HepG2 (cell line): ENCODE data around the gene SCAPER. TPM values are rescaled to one million over a fixed set of nuclear protein-coding genes. Genes with fewer than 3 reads are reported as not detected.

Source experiments
- ARID4A ChIP-seq: sonication (generic); formaldehyde crosslinking; IDR thresholded peaks from 2 replicates; pipeline ENCODE4 v1.5.0; 2020; ENCODE audit warnings: mild to moderate bottlenecking, missing genetic modification reagents, borderline replicate concordance
- ELF3 ChIP-seq: IDR thresholded peaks from 2 replicates; pipeline ENCODE4 v1.6.1; 2016; ENCODE audit warnings: missing genetic modification reagents, missing compliant biosample characterization
- ESRRA ChIP-seq: sonication (generic); formaldehyde crosslinking; IDR thresholded peaks from 2 replicates; pipeline ENCODE4 v1.5.1; 2020; ENCODE audit warnings: mild to moderate bottlenecking, low read depth, missing genetic modification reagents
- RAD21 ChIP-seq: fragments of 450-650 bp; formaldehyde crosslinking; IDR thresholded peaks from 2 replicates; pipeline ENCODE4 v1.5.0; 2020; ENCODE audit warnings: mild to moderate bottlenecking
- SOX5 ChIP-seq: IDR thresholded peaks from 2 replicates; pipeline ENCODE4 v1.6.1; 2016; ENCODE audit warnings: borderline replicate concordance
- SRSF9 ChIP-seq: fragments of 200-400 bp; formaldehyde crosslinking; IDR thresholded peaks from 2 replicates; pipeline ENCODE4 v1.6.1; 2018; ENCODE audit warnings: borderline replicate concordance, mild to moderate bottlenecking, low read depth, low read length; ENCODE audit not compliant: insufficient read depth, poor library complexity, severe bottlenecking
- ZHX1 ChIP-seq: sonication (generic); formaldehyde crosslinking; IDR thresholded peaks from 2 replicates; pipeline ENCODE4 v1.8.1; 2022; ENCODE audit warnings: low read depth, mild to moderate bottlenecking, missing genetic modification reagents
- ZNF318 ChIP-seq: sonication (generic); formaldehyde crosslinking; IDR thresholded peaks from 2 replicates; pipeline ENCODE4 v1.4.0; 2020; ENCODE audit warnings: mild to moderate bottlenecking, missing genetic modification reagents
- ZNF570 ChIP-seq: sonication (generic); formaldehyde crosslinking; IDR thresholded peaks from 2 replicates; pipeline ENCODE4 v1.4.0; 2020; ENCODE audit warnings: mild to moderate bottlenecking, missing genetic modification reagents, borderline replicate concordance
- ZNF629 ChIP-seq: sonication (generic); formaldehyde crosslinking; conservative IDR thresholded peaks from 2 replicates; pipeline ENCODE4 v1.5.0; 2020; ENCODE audit warnings: missing genetic modification reagents
- polyA plus RNA-seq, 8 experiments: library from polyadenylated mRNA; depleted of rRNA in 3 of 8; stranded (reverse) in 7 of 8; unstranded in 1 of 8; fragments of >200 nt; fragmentation: Illumina TruSeq in 4 of 8; extraction: Trizol in 4 of 8; gene quantifications; 2 replicates each; pipeline versions ENCODE4 v1.2.1 to v1.2.3, GENCODE V29; 2011 to 2016; ENCODE audit warnings: low read depth in 4 of 8, missing spikeins in 1 of 8, mixed read lengths in 1 of 8; ENCODE audit not compliant: insufficient read depth in 1 of 8
- total RNA-seq, 5 experiments: library from RNA; depleted of rRNA; stranded (reverse); fragments of >200 nt; fragmentation: Illumina TruSeq; extraction: Trizol; gene quantifications; 2 replicates each; pipeline ENCODE4 v1.2.3, GENCODE V29; 2016; ENCODE audit warnings: low read depth in 1 of 5

SCAPER gene
- total and polyA plus RNA-seq, 2 of the 13 experiments (the other 11 are each of a cell fraction or from before 2014, with no cell fraction given) = 4.3 to 10.5 TPM

GRCh38 chr15:76333720-76334437, 571.3 kb downstream of the SCAPER start (continued):
- TF ChIP-seq ARID4A (CRISPR knock-in tag) = peak; percentile 55; the same call in 1 of the 2 replicates
- peak; percentile 58; the same call in 1 of the 2 replicates for TF ChIP-seq ZHX1
- TF ChIP-seq RAD21 = peak; percentile 77
- TF ChIP-seq SOX5 = peak; percentile 11; the same call in 1 of the 2 replicates
- TF ChIP-seq ZNF629 (CRISPR knock-in tag) = 0 out of 2 replicates have a peak, but pooled peaks have one; percentile 7
- 0 out of 2 replicates have a peak, but pooled peaks have one; percentile 33 for TF ChIP-seq ELF3 (CRISPR knock-in tag)
- no peak for TF ChIP-seq SRSF9
- peak; percentile 59; the same call in 1 of the 2 replicates for TF ChIP-seq ESRRA (CRISPR knock-in tag)
- no peak for TF ChIP-seq ZNF570 (CRISPR knock-in tag)
- TF ChIP-seq ZNF318 (CRISPR knock-in tag) = no peak
